Activated CD4-positive, alpha-beta T cell treated with anti-CD3 and anti-CD28 coated beads, Interleukin-2, Interleukin-4, amounts not matched to agents 100 ng/mL and 50 ng/mL, durations not matched to agents 16 hours and 8 hours (primary cell): Measurements from ENCODE around the gene HMCES.
"Not testable (repeated sequence)": the region's sequence is repeated elsewhere in the genome, so short reads cannot be mapped to it uniquely, and the experiment has no call there.

Source experiments
- DNase-seq: peaks from one replicate; pipeline ENCODE4 v3.0.0-alpha.2; 2020; ENCODE audit warnings: low spot score

The HMCES gene

DNA sequence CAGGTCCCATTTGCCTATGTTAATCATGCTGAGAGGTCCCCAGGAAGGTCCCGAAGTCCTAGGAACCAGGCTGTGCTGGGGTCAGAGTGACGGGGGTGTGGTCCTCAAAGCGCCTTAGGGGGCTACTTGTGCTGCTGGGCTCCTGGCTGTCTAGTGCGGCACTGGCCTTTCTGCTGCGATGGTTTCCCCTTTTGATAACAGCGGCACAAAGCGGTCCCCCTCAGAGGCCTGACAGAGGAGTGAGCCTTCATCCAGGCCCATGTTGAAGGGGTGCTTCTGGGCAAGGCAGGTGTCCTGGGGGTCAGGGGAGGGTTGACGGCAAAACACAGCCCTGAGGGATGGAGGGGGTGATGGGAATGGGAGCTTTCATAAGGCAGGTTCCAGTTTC lies 68.8 kb downstream of the HMCES start:
- DNase-seq, result no peak

GRCh38 chr3:129348734-129349133 lies 70.1 kb downstream of the HMCES start:
- no peak for DNase-seq

- DNase-seq, result not testable (repeated sequence)
Observed at GRCh38 chr3:129349169-129349568, 70.5 kb downstream of the HMCES start.

- DNase-seq, result no peak
Observed at GRCh38 chr3:129349791-129350190, 71.1 kb downstream of the HMCES start.

DNA sequence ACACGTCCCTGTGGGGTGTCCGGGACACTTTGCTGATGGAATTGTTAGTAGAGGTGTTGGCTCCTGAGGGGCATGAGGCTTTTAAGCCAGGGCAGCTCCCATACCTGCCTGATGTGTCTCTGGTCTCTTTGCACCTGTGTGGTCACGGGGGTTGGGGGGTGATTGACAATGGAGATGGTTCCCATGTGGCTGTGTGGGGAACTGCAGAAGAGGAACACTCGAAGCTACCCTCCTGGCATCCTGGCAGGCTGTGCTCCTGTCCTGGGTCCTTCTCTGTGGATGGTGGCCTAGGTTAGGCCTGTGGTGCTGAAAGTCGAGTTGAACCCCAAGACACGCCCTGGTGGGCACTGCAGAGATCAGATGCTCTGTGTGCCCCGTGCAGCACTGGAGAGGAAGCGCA lies 73.4 kb downstream of the HMCES start:
- DNase-seq, result no peak

- DNase-seq, result no peak
Observed at GRCh38 chr3:129352650-129353588, 74.2 kb downstream of the HMCES start.

DNA sequence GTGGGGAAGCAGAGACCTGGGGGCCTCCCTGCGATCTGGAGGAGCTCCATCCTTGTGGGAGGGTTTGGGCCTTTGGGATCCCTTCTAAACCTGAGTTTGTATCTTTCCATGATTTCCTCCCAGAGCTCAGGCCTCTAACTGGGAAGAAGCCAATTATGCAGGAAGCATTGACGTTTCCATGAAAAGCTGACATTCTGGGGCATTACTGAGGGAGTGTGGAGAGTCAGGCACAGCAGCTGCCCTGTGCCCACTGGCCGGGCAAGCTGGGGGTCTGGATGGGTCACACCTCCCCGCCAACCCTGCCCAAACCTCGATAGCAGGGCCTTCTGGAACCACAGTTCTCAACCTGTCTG lies 74.9 kb downstream of the HMCES start:
- no peak for DNase-seq
